HG03135 (cell line): ENCODE results near the gene PDE9A.

Experiments
- ATAC-seq: cut with Tn5 transposase; IDR thresholded peaks from one replicate; pipeline ENCODE4 v1.9.1; 2021; ENCODE audit warnings: mild to moderate bottlenecking, moderate library complexity; ENCODE audit not compliant: unreplicated experiment

The PDE9A gene

DNA sequence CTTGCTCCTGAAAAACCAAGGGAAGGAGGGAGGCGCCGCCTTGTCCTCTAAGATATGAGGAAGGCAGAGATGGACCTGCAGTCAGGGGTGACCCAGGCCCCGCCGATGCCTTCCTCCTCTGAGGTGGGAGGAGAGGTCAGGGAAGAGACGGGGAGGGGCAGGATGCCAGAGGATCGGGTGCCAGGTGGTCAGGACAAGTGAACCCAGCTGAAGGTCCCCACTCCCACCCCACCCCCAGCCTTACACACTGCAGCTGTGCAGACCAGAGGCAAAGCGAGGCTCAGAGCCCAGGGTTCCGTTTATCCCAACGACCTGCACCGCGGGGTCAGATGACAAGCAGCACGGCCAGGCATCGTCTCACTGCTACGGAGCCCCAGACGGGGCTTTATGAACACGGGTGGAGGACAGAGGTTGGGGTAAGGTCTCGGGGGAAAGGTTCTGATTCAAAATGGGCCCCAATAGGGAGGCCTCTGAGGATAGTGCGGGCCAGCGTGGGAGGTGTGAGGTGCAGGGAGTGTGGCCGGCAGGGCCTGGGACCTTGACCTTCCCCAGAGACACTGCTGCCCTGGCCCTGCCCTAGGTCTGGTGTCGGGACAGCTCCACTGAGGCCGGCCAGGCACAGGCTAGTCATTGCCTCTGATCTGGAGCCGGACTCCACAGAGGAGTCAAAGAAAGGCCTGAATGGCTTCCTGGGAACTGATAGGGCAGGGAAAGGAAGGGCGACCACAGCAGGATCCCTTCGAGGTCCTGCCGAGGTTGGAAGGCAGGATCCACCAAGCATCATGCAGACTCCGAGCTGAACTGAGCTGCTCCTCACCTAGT is 113.5 kb downstream of the PDE9A start:
- no peak for ATAC-seq

DNA sequence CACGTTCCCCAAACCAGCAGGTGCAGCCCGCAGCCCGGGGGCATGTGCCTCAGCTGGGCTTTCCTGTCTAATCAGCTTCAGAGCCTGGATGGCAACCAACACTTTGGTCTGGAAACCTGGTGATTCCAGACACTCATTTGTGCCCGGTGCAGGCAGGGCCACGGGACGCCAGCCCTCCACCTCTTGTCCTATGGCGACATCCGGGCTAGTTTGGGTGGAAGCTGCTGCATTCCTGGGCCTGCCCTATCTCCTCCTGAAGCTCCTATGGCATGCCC is 114.1 kb downstream of the PDE9A start:
- no peak for ATAC-seq

DNA sequence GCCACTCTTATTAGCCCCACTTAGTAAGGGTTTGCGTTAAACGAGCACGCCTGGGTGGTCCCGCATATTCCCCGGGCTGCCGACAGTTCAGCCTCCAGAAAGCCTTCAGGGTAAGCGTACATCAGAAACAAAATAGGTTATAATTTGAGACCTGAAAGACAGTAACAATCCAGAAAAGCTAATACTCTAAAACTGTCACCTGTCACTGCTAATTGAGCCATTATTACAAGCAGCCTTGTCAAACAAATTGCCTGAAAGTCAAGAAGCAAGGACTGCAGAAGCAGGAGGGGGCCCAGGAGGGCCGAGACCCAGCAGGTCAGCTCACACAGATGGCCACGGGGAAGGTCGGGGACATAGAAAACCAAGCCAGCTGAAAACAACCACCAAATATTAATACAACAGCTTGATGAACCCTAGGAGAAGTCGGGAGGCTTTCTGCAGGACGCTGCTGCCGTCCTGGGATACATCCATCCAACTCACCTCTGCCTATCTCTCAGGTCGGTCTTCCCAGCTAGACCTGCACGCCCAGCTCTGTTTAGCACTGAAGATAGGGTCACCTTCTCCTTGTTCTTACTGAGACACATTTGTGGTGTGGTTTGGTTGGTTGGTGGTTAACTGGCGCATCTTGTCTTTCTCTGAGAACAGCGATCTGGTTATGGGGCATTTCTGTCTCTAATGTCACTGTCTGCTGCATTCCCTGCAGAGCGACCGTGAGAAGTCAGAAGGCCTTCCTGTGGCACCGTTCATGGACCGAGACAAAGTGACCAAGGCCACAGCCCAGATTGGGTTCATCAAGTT is 115.1 kb downstream of the PDE9A start:
- ATAC-seq, result no peak

DNA sequence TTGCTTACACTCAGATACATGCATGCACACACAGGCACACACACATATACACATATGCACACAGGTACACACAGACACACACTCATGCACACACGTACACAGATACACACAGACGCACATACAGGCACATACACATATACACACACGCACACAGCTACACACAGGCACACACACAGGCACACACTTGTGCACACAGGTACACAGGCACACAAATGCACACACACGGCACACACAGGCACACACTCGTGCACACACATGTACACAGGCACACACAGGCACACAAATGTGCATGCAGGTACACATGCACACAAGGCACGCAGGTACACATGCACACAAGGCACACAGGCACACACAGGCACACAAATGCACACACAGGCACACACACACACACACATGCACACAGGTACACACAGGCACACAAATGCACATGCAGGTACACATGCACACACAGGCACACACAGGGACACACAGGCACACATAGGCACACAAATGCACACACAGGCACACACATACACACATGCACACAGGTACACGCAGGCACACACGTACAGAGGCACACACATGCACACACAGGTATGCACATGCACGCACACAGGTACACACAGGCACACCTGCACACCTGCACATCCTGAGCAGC is 115.9 kb downstream of the PDE9A start:
- ATAC-seq, result no peak

DNA sequence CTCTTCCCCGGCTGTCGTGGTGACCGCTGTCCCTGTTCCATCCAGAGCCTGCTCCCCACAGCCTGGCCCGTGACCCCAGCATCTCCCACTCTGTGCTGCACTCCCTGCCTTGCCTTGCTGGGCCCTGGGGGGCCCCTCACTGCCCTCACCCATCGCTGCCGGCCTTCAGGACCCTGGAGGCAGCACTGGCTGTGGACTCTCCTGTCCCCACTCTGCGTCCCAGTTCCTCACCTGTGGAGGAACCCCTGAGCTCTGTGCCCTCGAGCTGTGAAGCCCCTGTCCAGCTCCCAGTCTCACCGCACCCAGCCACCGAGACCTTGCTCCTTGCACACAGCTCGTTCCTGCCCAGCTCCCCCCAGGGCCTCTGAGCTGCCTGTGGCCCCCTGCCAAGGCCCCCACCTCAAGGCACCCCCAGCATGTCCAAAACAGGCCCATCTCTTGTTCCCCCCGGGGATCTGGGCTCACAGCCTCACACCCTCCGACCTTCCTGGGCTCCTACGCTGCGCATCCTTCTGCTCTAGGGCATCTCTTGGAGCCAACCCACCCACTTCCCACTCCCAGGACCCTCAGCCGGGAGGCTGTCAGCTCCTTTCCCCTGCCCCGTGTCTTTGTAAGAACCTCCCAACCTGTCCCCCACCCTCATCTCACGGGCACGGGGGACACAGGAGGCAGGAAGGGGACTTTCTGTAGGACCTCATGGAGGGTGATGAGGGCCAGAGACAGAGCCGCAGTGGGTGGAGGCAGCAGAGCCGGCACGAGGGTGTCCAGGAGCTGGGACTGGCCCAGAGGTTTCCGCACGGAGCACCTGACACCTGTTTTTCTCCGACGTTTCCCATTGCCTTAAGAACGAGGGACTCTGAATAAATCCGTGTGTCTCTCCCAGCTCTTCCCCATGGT is 116.6 kb downstream of the PDE9A start:
- ATAC-seq, result no peak

DNA sequence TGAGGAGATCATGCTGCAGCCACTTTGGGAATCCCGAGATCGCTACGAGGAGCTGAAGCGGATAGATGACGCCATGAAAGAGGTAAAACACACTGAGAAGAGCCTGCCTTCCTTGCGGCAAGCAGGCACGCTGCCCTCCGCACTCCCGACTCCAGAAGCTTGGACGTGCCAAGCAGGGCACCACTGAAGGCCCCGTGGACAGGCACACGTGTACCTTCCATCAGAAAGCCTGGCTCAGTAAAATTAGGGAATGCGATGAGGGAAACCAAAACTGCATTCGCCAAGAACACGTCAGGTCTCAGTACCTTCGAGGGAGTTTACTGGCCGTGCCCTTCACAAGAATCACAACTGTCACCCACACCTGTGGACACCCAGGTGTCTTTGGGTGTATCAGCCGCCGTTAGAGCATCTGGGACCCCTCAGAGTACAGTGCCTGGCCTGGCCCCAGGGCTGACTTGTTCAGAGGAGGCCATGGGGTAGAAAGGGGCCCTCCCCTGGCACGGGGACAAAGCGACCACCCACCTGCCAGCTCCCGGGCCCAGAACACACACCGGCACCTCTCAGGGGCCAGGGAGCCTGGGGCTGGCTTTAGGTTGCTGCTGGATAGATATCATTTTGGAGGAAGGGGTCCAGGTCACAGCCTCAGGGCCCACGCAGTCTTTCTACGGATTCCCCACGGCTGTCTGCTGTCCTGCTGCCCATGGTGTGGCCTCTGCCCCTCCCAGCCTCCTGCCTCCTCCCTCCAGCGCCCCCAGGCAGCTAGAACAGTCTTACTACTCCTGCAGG is 117.5 kb downstream of the PDE9A start:
- ATAC-seq, result no peak

DNA sequence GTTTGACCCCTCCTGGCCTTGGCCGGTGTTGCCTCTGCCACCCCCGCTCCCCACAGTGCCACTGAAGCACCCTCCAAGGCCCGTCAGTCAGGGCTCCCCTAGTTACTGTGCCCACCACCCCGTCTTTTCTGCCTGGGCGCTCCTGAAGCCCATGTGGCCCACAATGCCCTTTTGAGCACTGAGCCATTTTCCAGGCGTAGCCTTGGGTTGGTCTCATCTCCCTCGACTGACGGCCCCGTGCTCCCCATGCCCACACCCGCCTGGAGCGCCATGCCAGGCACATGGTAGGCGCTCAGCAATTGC is 118.0 kb downstream of the PDE9A start:
- ATAC-seq, result no peak

DNA sequence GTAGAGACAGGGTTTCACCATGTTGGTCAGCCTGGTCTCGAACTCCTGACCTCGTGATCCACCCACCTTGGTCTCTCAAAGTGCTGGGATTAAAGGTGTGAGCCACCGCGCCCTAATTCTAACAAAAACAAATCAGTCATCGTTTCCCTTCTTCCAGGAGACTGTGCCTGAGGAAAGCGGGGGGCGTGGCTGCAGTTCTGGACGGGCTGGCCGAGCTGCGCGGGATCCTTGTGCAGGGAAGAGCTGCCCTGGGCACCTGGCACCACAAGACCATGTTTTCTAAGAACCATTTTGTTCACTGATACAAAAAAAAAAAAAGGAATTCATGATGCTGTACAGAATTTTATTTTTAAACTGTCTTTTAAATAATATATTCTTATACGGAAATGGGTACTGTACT is 121.7 kb downstream of the PDE9A start:
- no peak for ATAC-seq

DNA sequence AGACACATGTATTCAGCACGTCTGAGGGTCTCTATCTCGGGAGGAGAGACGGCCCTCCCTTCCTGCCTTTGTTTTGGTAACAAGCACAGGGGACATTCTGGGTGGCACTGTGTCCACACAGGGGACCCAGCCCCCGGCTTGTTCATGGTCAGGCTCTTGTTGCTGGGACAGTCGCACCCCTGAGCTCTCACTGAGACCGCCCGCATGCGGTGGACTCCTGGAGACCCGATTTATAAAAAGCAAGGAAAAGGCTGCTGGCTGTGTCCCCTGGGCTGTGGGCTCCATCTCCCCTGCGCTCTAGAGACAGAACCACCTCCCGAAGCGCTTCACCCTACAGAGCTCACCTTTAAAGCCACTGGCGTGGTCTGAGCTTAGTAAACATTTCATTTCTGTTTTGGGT is 122.5 kb downstream of the PDE9A start:
- ATAC-seq, result no peak

DNA sequence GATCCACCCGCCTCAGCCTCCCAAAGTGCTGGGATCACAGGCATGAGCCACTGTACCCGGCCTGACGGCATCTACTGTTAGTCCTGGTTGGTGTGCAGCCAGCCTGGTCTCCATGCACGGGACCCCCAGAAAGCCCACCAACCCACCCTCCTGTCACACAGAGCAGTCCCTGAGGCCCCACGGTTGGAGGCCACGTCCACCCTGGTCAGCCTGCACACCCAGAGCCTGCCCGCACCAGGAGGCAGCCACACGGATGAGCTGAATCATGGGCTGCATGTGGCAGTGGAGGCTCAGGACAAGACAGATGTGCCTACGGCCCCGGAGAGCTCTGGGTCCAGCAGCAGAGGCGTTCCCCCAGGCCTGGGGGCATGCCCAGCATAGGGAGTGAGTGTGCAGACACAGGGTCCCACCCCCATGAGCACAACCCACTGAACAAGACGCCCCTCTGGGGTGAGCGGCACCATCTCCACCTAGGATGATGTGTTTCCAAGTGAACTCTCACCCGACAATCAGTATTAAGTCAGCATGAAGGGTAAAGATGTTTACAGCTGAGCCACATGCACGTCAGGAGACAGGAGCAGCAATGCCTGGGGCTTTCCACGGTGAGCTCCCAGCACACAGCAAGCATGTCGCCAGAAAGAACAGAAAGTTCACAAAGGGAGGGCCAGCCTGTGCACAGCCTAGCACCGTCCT is 123.8 kb downstream of the PDE9A start:
- ATAC-seq, result no peak

DNA sequence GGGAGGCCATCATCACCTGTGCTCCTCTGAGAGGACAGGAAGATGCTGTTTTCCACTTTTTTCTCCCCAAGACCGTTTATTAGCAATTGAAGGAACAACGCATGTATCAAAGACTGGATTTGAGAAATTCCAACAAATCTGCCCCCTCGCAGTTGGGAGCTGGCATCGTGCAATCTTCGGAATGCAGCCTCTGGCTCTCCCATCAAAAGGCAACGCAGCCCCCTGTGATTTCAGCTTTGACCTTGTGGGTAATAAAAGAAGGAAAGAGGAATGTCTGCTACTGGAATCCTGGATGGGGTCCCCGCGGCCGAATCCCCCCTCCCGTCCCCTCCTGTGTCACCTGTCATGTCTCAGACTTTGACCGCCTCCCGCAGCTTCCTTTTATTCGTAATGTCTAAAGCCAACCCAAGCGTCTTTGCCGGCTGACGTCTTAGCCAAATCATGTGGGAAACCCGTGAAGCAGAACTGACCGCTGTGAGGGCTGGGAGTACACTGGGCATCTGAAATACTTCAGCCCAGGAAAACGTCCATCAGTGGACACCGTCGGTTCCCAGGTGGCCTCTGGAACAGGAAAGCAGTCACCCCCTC is 124.4 kb downstream of the PDE9A start:
- ATAC-seq, result no peak

DNA sequence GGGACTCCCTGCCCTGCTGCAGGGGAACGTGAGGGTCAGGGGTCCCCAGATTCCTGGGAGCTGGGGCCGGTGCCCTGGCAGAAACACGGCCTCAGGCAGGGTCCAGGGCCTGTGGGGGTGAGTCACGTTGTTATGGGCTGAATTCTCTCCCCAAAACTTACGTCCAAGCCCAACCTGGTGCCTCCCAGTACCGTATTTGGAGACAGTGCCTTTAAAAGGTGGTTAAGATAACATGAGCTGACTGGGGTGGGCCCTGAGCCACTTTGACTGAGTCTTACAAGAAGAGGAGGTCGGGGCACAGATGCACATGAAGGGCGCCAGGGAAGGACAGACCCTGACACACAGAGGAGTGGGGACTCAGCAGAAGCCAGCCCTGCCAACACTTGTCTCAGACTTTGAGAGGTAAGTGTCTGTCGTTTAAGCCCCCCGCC is 126.0 kb downstream of the PDE9A start:
- no peak for ATAC-seq

DNA sequence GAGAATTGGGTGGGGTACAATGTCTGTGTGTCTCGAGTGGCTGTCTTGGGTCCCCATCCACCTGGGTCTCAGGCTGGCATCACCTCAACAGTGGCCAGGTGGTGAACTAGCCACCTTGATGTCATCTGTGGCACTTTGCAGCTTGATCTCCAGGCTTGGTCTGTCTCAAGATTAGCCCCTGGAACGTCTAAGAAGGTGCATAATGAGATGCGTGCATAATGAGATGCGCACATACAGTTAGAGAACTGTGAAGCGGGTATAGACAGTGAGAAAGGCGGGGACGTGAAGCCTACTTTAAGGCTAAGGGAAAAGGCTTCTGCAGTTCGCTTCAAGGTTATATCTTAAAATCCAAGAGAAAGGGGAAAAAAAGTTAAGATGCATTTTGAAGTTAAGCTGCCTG is 127.2 kb downstream of the PDE9A start:
- ATAC-seq, result no peak

DNA sequence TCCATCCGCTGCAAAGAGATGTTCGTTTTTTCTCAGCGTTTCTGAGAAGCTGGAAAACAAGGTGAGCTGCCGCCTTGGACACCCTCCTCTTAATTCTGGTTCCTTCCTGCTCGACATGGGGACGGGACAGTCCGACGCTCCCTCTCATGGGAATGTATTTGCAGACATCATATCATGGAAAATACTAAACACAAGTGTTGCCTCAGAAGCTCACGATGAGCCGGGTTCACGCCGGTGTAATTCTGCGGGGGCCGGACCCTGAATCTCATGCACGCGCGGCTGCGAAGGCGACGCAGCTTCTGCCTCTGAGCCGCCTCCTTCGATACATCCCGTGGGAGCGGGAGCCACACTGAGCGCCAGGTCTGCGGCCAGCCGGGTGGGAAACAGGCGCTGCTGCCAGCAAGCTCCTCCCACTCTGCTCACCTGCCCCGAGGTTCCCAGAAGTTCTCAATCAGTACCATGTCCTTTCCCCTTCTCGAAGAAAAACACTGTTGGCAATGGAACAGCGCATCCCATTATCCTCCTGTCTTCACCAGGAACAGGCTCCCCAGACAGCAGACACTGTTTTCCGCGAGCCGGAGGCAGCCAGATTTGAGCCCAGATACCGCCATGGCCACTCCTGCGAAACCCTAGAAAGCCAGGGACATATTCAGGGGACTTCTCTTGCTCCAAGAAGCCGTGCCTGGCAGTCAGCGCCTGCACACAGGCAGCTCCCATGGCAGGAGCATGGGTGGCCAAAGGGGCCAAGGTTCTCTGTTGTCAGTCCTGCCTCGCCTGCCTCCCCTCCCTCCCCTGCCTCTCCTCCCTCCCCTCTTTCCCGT is 127.9 kb downstream of the PDE9A start:
- no peak for ATAC-seq

DNA sequence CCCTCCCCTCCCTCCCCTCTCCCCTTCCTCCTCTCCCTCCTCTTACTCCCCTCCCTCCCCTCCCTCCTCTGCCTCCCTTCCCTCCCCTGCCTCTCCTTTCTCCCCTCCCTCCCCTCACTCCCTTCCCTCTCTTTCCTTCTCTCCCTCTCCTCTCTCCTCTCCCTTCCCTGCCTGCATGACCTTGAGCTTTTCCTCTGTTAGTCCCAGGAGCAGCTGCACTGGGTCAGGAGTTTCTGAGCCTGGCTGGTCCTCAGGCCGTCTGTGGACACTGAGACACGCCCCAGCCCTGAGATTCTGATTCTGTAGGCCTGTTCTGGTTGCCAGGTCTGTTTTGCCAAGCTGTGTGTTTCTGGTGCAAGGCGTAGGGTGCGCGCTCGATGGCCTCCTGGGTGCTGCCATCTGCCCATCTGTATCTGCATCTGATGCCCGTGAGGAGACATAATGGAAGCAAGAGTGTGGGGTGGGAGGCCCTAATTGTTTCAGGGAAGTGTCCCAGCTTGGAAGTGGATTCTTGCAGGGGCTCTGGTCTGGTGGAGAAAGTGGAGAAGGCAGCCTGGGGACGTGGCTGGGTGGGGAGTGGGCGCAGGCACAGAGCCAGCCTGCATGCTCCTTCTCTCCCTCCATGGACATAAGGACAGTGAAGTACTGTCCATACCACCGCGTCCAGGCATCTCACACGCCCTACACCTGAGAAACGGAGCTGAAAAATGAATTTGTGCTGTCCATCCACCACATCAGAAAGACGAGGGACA is 128.7 kb downstream of the PDE9A start:
- ATAC-seq, result no peak

DNA sequence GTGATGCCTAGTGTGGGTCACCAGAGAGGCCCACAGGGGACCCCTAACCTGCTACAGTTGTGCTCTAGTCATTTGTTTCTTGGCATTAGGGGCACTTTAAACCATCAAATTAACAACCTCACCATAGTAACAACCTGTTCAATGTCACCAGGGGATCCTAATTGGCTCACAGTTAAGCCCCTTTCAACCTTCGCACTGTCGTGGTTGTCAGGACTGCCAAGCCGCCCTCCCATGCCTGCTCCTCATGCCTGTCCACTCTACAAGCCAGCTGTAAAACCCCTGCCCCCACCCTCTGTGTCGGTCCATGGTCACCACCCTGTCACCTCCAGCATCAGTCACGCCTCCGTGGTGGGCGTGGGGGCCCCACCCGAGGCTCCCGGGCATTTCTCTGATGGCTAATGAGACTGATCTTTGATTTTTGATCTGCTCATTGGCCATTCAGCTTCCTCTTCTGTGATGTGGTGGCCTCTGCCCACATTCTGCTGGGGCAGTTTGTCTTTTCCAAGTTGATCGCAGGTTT is 129.4 kb downstream of the PDE9A start:
- ATAC-seq, result no peak

DNA sequence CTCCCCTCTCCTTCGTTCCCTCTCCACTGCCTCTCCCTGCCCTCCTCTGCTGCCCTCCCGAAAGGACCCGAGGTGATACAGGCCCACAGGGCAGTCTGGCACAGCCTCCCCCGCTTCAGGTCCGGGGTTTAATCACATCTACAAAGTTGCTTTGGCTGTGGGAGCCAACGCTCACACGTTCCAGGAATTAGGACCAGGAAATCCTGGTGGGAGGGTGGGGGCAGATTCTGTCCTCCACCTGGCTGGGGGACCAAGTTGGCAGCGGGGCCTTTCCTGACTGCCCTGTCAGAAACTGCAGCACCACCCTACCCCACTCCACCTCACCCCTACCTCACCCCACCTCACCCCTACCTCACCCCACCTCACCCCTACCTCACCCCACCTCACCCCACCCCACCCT is 130.9 kb downstream of the PDE9A start:
- no peak for ATAC-seq
